HG02938 (cell line): Measurements from ENCODE around the gene ELP5.

Experiments
- ATAC-seq: cut with Tn5 transposase; IDR thresholded peaks from one replicate; pipeline ENCODE4 v1.9.1; 2021; ENCODE audit warnings: mild to moderate bottlenecking, moderate library complexity; ENCODE audit not compliant: unreplicated experiment

Gene ELP5

DNA sequence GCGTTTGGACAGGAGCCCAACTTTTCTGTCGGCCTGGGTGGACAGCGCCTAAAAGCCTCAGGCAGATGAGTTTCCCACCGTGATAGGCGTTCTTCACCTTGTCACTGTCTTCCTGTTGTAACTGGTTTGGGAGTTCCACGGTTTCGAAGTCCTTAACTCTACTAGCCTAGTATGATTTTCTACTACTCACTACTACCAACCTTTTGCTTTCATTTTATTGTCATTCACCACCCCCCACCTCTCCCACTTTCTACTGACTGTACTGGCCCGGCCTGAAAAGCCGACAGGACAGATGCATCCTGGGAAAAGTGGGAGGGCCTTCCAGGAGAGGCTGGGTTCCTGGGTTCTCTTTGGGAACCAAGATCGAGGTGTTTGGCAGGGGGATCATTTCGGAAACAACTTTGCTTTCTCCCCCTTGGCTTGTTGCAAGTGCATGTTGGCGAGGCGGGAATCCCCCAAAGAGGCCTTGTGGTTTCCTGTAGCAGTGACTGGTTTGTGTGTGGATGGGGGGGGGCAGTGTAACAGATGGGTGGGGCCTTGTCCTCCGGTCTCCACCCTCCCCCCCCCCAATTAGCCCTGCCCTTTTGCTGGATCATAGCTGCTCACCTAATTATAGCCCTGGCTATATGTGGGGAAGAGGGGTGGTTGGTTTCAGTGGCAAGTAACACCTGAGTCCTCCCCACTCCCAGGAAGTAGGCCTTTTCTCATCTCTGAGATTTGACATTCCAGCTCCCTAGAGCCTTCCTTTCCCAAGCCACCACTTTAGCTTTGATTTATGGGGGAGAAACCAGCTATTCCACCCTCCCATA lies 56.8 kb downstream of the ELP5 start:
- no peak for ATAC-seq
